Caco-2 (cell line): ENCODE measurements around the gene RAB11FIP4. TPM values are rescaled to one million over a fixed set of nuclear protein-coding genes. Genes with fewer than 3 reads are reported as not detected.

ENCODE experiments used
- BruUV-seq: library from RNA; stranded (reverse); fragments of 400-500 nt; replicated peaks from 2 replicates; lab custom pipeline; 2021; lab: Mats Ljungman, UMichigan
- CTCF ChIA-PET: fragments of 300-600 bp; sonication (Branson Sonifier 250); formaldehyde crosslinking; loops from one replicate; lab custom pipeline; 2022; ENCODE audit warnings: antibody characterized with exemption; lab: Charles Lee
- POLR2A ChIA-PET: fragments of 300-600 bp; sonication (Branson Sonifier 250); formaldehyde crosslinking; loops from one replicate; lab custom pipeline; 2022; ENCODE audit warnings: antibody characterized with exemption; lab: Charles Lee
- DNase-seq, 2 experiments: peaks; one replicate each; pipeline versions ENCODE4 v3.0.0 to v3.0.0-alpha.2; 2020 to 2022
- H3K27me3 ChIP-seq: replicated peaks from 2 replicates; pipeline ENCODE4 v1.6.0; 2011; ENCODE audit warnings: low read length; ENCODE audit not compliant: control insufficient read depth, insufficient read depth
- H3K36me3 ChIP-seq: 2 replicates; pipeline ENCODE4 v1.5.1; 2011; ENCODE audit warnings: low read length; ENCODE audit not compliant: control insufficient read depth, insufficient read depth
- H3K4me1 ChIP-seq: fragments of 250-450 bp; sonication (Bioruptor Pico); 2 replicates; pipeline ENCODE4 v1.5.1; 2020; ENCODE audit warnings: mild to moderate bottlenecking
- H3K4me3 ChIP-seq: 2 replicates; pipeline ENCODE4 v1.5.1; 2011; ENCODE audit warnings: low read depth, mild to moderate bottlenecking, control low read depth, low read length
- H3K9me3 ChIP-seq: fragments of 250-450 bp; sonication (Bioruptor Pico); 2 replicates; pipeline ENCODE4 v1.5.1; 2020; ENCODE audit warnings: mild to moderate bottlenecking, moderate library complexity
- H3K27ac Mint-ChIP-seq: one replicate; pipeline ENCODE4 v1.8.0; 2022; ENCODE audit warnings: mixed read lengths; ENCODE audit not compliant: unreplicated experiment
- H3K27me3 Mint-ChIP-seq: one replicate; pipeline ENCODE4 v1.8.0; 2022; ENCODE audit warnings: mixed read lengths; ENCODE audit not compliant: insufficient read depth, unreplicated experiment
- H3K36me3 Mint-ChIP-seq: one replicate; pipeline ENCODE4 v1.8.0; 2022; ENCODE audit warnings: mild to moderate bottlenecking, mixed read lengths; ENCODE audit not compliant: insufficient read depth, unreplicated experiment
- H3K4me1 Mint-ChIP-seq: one replicate; pipeline ENCODE4 v1.8.0; 2022; ENCODE audit warnings: low read depth, mixed read lengths; ENCODE audit not compliant: unreplicated experiment
- H3K4me3 Mint-ChIP-seq: one replicate; pipeline ENCODE4 v1.8.0; 2022; ENCODE audit warnings: mild to moderate bottlenecking, moderate library complexity, mixed read lengths; ENCODE audit not compliant: unreplicated experiment
- H3K9me3 Mint-ChIP-seq: one replicate; pipeline ENCODE4 v1.8.0; 2022; ENCODE audit warnings: mixed read lengths; ENCODE audit not compliant: unreplicated experiment
- intact Hi-C: fragments of 100-400 bp; cut with micrococcal nuclease; formaldehyde crosslinking; loops from one replicate; pipeline ENCODE4 v1.10.0; 2022; ENCODE audit not compliant: unreplicated experiment
- total RNA-seq: library from RNA; stranded (reverse); gene quantifications from 2 replicates; pipeline ENCODE4 v1.2.3, GENCODE V29; 2022
- TF ChIP-seq, protein P1 (sequence below), 2 experiments: fragments of 200-600 bp in 1 of 2; IDR thresholded peaks; 1 replicate in 1 of 2; 2 replicates in 1 of 2; pipeline versions ENCODE4 v1.5.1 to v1.8.0; 2011 to 2022; ENCODE audit warnings: antibody characterized with exemption in 1 of 2, control low read depth in 1 of 2, inconsistent platforms in 1 of 2, low read depth in 1 of 2, low read length in 1 of 2, mild to moderate bottlenecking in 1 of 2, moderate library complexity in 1 of 2; ENCODE audit not compliant: insufficient read depth in 1 of 2, severe bottlenecking in 1 of 2, unreplicated experiment in 1 of 2

Gene RAB11FIP4
- total RNA-seq, 1 experiment from 2014 or later: 90.3 TPM

DNA sequence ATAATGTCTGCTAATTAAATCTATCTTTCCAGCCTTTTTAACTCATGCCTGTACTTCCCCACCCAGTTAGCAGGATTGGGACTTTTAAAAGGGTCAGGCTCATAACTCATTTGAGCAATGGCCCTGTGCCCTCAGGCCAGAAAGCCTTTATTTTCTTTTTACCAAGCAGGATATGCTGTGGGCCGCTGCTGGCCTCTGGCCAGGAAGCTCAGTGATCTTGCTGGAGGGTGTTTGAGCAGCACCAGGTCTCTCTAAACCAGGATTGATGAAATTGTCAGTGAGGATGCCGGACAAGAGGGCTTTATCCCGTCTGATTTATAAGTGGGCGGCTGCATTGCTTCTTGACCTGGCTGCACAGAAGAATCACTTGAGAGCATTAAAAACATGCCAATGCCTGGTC lies 187.8 kb downstream of the RAB11FIP4 start:
- DNase-seq: no peak
- Mint-ChIP-seq H3K9me3 (no peaks in the 10 kb centered on the region), H3K27me3 (no peaks in the 10 kb centered on the region), H3K27ac (no peak overlapping the region), H3K4me3 (no peak overlapping the region), H3K36me3 (peaks cover 27% of the 10 kb centered on the region), H3K4me1 (no peaks in the 10 kb centered on the region)
- H3K27me3 ChIP-seq: no peaks in the 10 kb centered on the region
- intact Hi-C loops: no loop called here
- TF ChIP-seq, protein P1, sequence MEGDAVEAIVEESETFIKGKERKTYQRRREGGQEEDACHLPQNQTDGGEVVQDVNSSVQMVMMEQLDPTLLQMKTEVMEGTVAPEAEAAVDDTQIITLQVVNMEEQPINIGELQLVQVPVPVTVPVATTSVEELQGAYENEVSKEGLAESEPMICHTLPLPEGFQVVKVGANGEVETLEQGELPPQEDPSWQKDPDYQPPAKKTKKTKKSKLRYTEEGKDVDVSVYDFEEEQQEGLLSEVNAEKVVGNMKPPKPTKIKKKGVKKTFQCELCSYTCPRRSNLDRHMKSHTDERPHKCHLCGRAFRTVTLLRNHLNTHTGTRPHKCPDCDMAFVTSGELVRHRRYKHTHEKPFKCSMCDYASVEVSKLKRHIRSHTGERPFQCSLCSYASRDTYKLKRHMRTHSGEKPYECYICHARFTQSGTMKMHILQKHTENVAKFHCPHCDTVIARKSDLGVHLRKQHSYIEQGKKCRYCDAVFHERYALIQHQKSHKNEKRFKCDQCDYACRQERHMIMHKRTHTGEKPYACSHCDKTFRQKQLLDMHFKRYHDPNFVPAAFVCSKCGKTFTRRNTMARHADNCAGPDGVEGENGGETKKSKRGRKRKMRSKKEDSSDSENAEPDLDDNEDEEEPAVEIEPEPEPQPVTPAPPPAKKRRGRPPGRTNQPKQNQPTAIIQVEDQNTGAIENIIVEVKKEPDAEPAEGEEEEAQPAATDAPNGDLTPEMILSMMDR (IDR thresholded peaks at IDR 0.05; ENCODE audit: insufficient read depth in 1 of 2, low read depth in 1 of 2, low read length in 1 of 2, severe bottlenecking in 1 of 2, unreplicated experiment in 1 of 2): no peak
- H3K9me3 ChIP-seq: no peaks in the 10 kb centered on the region
- H3K4me3 ChIP-seq: no peak overlapping the region
- ChIA-PET CTCF (no interaction called here), POLR2A (no interaction called here)
- H3K36me3 ChIP-seq: no peaks in the 10 kb centered on the region
- BruUV-seq: no TSS peak
- no peaks in the 10 kb centered on the region for H3K4me1 ChIP-seq

DNA sequence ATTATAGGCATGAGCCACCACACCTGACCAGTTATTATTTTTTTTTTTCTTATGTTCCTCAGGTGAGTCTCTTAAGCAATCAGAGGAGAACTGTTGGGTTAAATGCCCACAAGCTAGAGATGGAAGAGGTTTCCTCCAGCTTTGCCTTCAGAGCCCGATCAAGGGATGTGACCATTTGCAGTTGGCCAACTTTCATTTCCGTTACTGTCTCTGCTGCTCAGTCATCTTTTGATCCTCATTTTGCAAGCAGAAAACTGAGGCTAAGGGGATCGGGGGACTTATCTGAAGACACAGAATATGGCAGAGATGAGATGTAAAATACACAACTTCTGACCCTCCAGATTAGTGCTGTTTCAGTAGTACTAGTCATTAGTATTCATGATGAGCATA lies 188.8 kb downstream of the RAB11FIP4 start:
- Histone ChIP-seq H3K27me3 (no peaks in the 10 kb centered on the region), H3K36me3 (no peaks in the 10 kb centered on the region), H3K4me1 (no peaks in the 10 kb centered on the region), H3K9me3 (no peaks in the 10 kb centered on the region), H3K4me3 (no peak overlapping the region)
- POLR2A ChIA-PET: no interaction called here
- H3K4me1 Mint-ChIP-seq: no peaks in the 10 kb centered on the region
- no peak overlapping the region for H3K4me3 Mint-ChIP-seq
- intact Hi-C loops: loop anchor here (10.0 kb wide), 1 partner anchor 56 kb away; no protein-coding TSS in a partner anchor
- DNase-seq: no peak
- peaks cover 20% of the 10 kb centered on the region for H3K36me3 Mint-ChIP-seq
- BruUV-seq: no TSS peak
- no peaks in the 10 kb centered on the region for H3K27me3 Mint-ChIP-seq
- no peak overlapping the region for H3K27ac Mint-ChIP-seq
- TF ChIP-seq, protein P1 (IDR thresholded peaks at IDR 0.05; ENCODE audit: insufficient read depth in 1 of 2, low read depth in 1 of 2, low read length in 1 of 2, severe bottlenecking in 1 of 2, unreplicated experiment in 1 of 2): no peak
- no peaks in the 10 kb centered on the region for H3K9me3 Mint-ChIP-seq
- CTCF ChIA-PET: interaction anchor here (1.1 kb wide), 1 partner anchor 211 kb away, joined by 3 read pairs; no protein-coding TSS in a partner anchor

DNA sequence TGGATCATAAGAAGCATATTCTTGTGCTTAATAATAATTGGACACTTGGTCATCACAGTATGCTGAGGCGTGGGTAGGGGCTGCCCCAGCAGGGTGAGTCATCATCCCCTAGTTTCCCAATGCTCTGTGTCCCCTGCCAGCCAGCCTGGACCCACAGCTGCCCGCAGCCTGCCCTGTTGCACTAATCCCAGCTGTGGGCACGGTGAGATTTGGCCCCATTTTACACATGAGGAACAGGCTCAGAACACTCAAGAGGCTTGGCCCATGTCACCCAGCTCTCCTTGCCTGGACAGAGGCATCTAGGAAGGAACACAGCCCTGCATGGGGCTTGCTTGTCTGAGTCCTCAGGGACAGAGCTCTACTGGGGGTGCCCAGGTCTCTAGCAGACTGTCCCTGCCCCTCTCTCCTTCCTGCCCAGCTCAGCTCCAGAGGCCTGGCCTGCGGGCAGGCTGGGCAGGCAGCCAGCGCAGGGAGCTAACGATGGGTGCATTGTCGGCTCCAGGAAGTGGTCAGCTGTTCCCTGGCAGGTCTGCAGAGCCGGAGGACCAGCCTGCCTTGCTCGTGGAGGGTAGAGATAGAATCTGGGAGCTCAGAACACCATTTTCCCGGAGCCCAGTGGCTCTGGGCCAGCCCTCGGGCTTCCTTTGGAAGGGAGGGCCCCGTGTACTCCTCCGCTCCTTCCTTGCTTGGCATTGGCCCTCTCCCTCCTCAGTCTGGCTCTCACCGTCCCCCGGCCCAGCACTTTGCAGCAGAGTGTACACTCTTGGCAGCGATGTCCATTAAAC lies 189.4 kb downstream of the RAB11FIP4 start:
- peaks cover 15% of the 10 kb centered on the region for H3K36me3 Mint-ChIP-seq
- Histone ChIP-seq H3K36me3 (no peaks in the 10 kb centered on the region), H3K4me1 (no peaks in the 10 kb centered on the region), H3K27me3 (no peaks in the 10 kb centered on the region), H3K9me3 (no peaks in the 10 kb centered on the region), H3K4me3 (no peak overlapping the region)
- ChIA-PET CTCF (interaction anchor here (1.1 kb wide), 1 partner anchor 211 kb away, joined by 3 read pairs; no protein-coding TSS in a partner anchor), POLR2A (no interaction called here)
- no TSS peak for BruUV-seq
- intact Hi-C loops: loop anchor here (10.0 kb wide), 1 partner anchor 56 kb away; no protein-coding TSS in a partner anchor
- DNase-seq: no peak
- TF ChIP-seq, protein P1 (IDR thresholded peaks at IDR 0.05; ENCODE audit: insufficient read depth in 1 of 2, low read depth in 1 of 2, low read length in 1 of 2, severe bottlenecking in 1 of 2, unreplicated experiment in 1 of 2): no peak
- H3K27me3 Mint-ChIP-seq: no peaks in the 10 kb centered on the region
- H3K27ac Mint-ChIP-seq: no peak overlapping the region
- H3K4me1 Mint-ChIP-seq: no peaks in the 10 kb centered on the region
- H3K4me3 Mint-ChIP-seq: no peak overlapping the region
- no peaks in the 10 kb centered on the region for H3K9me3 Mint-ChIP-seq
